PFSK-1 (cell line): ENCODE measurements around the gene DYNC1I2.

ENCODE experiments used
- FOXP2 ChIP-seq: optimal IDR thresholded peaks from 2 replicates; pipeline ENCODE3; 2011; ENCODE audit warnings: borderline replicate concordance, control low read depth, inconsistent platforms; ENCODE audit not compliant: insufficient read depth; ENCODE audit errors: extremely low read length, extremely low read depth
- POLR2AphosphoS5 ChIP-seq: IDR thresholded peaks from 2 replicates; pipeline ENCODE4 v1.6.1; 2012; ENCODE audit warnings: low read depth, mild to moderate bottlenecking, control low read depth, low read length, moderate library complexity
- SIN3A ChIP-seq: IDR thresholded peaks from 2 replicates; pipeline ENCODE4 v1.6.1; 2012; ENCODE audit warnings: mild to moderate bottlenecking, low read length, moderate library complexity, borderline replicate concordance; ENCODE audit not compliant: insufficient read depth

GRCh38 chr2:171729952-171730317 is 42.7 kb downstream of the DYNC1I2 start:
- TF ChIP-seq POLR2AphosphoS5, result no peak
- no peak for TF ChIP-seq FOXP2
- no peak for TF ChIP-seq SIN3A
